GM18951 (cell line): Measurements from ENCODE around the gene SNAP47.

ENCODE experiments used
- POLR2A ChIP-seq: IDR thresholded peaks from 4 replicates; pipeline ENCODE4 v1.6.1; 2011; ENCODE audit warnings: mild to moderate bottlenecking; ENCODE audit not compliant: insufficient read length, insufficient read depth; ENCODE audit errors: extremely low read depth
- in situ Hi-C: fragments of 300-500 bp; cut with MboI; formaldehyde crosslinking; loops from one replicate; pipeline ENCODE4 v1.12.0; 2022; ENCODE audit warnings: low sequenced_read_pairs, mixed read lengths, inconsistent platforms; ENCODE audit not compliant: unreplicated experiment

The SNAP47 gene

GRCh38 chr1:227747948-227748495 lies 12.8 kb downstream of the SNAP47 start:
- no peak for TF ChIP-seq POLR2A
- in situ Hi-C loops: no loop called here

GRCh38 chr1:227748496-227749182 lies 13.4 kb downstream of the SNAP47 start:
- TF ChIP-seq POLR2A: no peak

GRCh38 chr1:227749225-227749624 lies 14.0 kb downstream of the SNAP47 start:
- in situ Hi-C loops: no loop called here
- TF ChIP-seq POLR2A: no peak

More at GRCh38 chr1:227748496-227749182, 13.4 kb downstream of the SNAP47 start:
- in situ Hi-C loops: no loop called here

DNA sequence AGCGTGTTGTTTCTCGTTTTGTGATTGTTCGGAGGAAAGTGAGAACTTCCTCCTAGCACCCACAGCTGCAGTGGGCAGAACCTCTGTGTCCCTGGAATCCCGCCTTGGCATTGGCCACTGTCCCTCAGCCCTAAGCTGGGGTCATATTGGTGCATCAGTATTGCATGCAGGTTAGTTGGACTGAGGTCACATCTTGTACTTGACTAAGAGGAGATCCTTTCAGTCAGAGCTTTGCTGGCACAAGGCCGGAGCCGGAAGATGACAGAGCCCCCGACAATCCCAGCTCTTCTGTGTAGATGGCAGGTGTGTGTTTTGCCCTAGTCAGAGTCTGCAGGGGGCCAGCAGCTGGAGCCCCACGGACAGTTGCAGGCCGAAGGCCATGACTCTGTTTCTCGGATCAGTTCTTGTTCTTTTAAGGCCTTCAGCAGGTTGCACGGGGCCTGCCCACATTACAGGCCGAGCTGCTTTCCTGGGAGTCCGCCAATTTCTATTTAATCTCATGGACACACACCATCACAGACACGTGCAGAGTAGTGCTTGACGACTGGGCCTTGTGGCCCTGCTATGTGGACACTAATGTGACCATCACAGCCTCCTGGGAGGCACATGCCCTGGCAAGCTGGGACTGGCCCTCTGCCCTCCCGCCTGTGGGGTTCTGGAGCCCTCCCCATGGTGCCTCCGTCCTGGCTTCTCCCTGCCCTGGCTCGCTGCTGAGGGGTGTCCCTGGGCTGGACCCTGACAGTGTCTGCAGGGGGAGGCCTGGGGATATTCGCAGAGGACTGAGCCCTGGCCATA lies 14.9 kb downstream of the SNAP47 start:
- no peak for TF ChIP-seq POLR2A
- in situ Hi-C loops: no loop called here

GRCh38 chr1:227753999-227754711 lies 18.9 kb downstream of the SNAP47 start:
- TF ChIP-seq POLR2A: no peak
- in situ Hi-C loops: no loop called here

DNA sequence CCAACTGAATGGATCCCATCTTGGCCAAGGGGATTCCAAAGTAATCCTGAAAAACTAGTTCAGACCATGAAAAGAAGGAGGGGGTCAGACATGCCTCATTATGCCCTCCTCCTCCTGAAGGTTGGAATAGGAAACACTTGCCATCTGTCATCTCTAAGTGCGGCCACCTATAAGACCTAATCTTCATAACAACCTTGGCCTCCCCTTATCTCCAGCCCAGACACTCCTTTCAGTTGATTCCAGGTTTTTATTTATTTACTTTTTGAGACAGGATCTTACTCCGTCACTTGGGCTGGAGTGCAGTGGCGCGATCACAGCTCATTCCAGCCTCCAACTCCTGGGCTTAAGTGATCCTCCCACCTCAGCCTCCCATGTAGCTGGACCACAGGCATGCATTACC lies 19.7 kb downstream of the SNAP47 start:
- in situ Hi-C loops: no loop called here

GRCh38 chr1:227756172-227756959 lies 21.1 kb downstream of the SNAP47 start:
- no peak for TF ChIP-seq POLR2A
- in situ Hi-C loops: no loop called here

More for the DNA sequence above, 19.7 kb downstream of the SNAP47 start:
- no peak for TF ChIP-seq POLR2A

GRCh38 chr1:227757781-227758180 lies 22.5 kb downstream of the SNAP47 start:
- in situ Hi-C loops: no loop called here
- TF ChIP-seq POLR2A: no peak

DNA sequence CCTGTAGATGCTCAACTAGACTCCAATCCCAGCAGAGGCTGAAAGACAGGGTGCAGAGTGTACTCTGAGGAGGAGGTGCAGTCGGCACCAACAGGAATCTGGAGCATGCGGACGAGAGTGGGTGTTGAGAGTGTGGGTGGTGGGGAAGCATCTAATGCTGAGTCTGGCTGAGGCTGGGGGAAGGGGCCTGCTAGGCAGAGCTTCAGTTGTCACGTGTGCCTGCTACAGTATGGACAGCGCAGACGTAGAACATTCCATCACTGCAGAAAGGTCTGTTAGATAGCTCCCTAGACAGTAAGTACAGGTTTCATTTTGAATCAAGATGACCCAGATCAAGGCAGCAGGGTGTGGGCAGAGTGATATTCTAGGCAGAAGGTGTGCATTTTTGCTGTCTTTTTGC lies 23.1 kb downstream of the SNAP47 start:
- no peak for TF ChIP-seq POLR2A
- in situ Hi-C loops: no loop called here

GRCh38 chr1:227759341-227760300 lies 24.4 kb downstream of the SNAP47 start:
- no peak for TF ChIP-seq POLR2A
- in situ Hi-C loops: no loop called here

GRCh38 chr1:227760377-227760776 lies 25.1 kb downstream of the SNAP47 start:
- in situ Hi-C loops: no loop called here
- no peak for TF ChIP-seq POLR2A
